Activated CD8-positive, alpha-beta T cell treated with anti-CD3 and anti-CD28 coated beads for 36 hours (primary cell): ENCODE results near the gene PDZD2. TPM values are rescaled to one million over a fixed set of nuclear protein-coding genes. Genes with fewer than 3 reads are reported as not detected.

Source experiments
- ATAC-seq: fragments of 200-7000 bp; cut with Tn5 transposase; one replicate; pipeline ENCODE4 v1.10.0; 2021; ENCODE audit warnings: mild to moderate bottlenecking, moderate library complexity
- CTCF ChIA-PET: fragments of 350-600 bp; sonication (Branson Sonifier 250); formaldehyde crosslinking; loops from one replicate; lab custom pipeline; 2021; ENCODE audit warnings: antibody characterized with exemption; lab: Charles Lee
- POLR2A ChIA-PET: fragments of 350-600 bp; sonication (Branson Sonifier 250); formaldehyde crosslinking; loops from one replicate; lab custom pipeline; 2021; ENCODE audit warnings: antibody characterized with exemption; lab: Charles Lee
- DNase-seq: peaks from one replicate; pipeline ENCODE4 v3.0.0-alpha.2; 2020
- H3K27ac Mint-ChIP-seq: one replicate; pipeline ENCODE4 v1.8.0; 2021; ENCODE audit warnings: mild to moderate bottlenecking, mixed read lengths
- H3K27me3 Mint-ChIP-seq: one replicate; pipeline ENCODE4 v1.8.0; 2021; ENCODE audit warnings: mixed read lengths
- H3K36me3 Mint-ChIP-seq: one replicate; pipeline ENCODE4 v1.8.0; 2021; ENCODE audit warnings: low read depth, mixed read lengths
- H3K4me1 Mint-ChIP-seq: one replicate; pipeline ENCODE4 v1.8.0; 2021; ENCODE audit warnings: low read depth, mixed read lengths
- H3K4me3 Mint-ChIP-seq: one replicate; pipeline ENCODE4 v1.8.0; 2021; ENCODE audit warnings: mild to moderate bottlenecking, moderate library complexity, mixed read lengths
- H3K9me3 Mint-ChIP-seq: one replicate; pipeline ENCODE4 v1.8.0; 2021; ENCODE audit warnings: mixed read lengths
- CTCF ChIP-seq: fragments of 200-600 bp; IDR thresholded peaks from one replicate; pipeline ENCODE4 v1.8.0; 2022; ENCODE audit warnings: antibody characterized with exemption, mild to moderate bottlenecking
- intact Hi-C: fragments of 100-400 bp; cut with micrococcal nuclease; formaldehyde crosslinking; loops from one replicate; pipeline ENCODE4 v1.10.0; 2022
- total RNA-seq, 2 experiments: library from RNA; stranded (reverse); gene quantifications; one replicate each; pipeline ENCODE4 v1.2.3, GENCODE V29; 2021

PDZD2 gene
- total RNA-seq, 2 experiments from 2014 or later: not detected

GRCh38 chr5:31908396-31908795 lies 269.5 kb downstream of the PDZD2 start:
- ATAC-seq (no peak), DNase-seq (no peak)
- no peaks in the 10 kb centered on the region for H3K9me3 Mint-ChIP-seq
- no peaks in the 10 kb centered on the region for H3K36me3 Mint-ChIP-seq
- ChIA-PET POLR2A (no interaction called here), CTCF (interaction anchor here (0.7 to 1.8 kb wide), 2 partner anchors 79 to 83 kb away, joined by 3 to 5 read pairs; no protein-coding TSS in a partner anchor)
- H3K27ac Mint-ChIP-seq: no peak overlapping the region
- H3K4me1 Mint-ChIP-seq: peaks cover 3% of the 10 kb centered on the region
- TF ChIP-seq CTCF: no peak
- no peaks in the 10 kb centered on the region for H3K27me3 Mint-ChIP-seq
- intact Hi-C loops: no loop called here
- H3K4me3 Mint-ChIP-seq: no peak overlapping the region

DNA sequence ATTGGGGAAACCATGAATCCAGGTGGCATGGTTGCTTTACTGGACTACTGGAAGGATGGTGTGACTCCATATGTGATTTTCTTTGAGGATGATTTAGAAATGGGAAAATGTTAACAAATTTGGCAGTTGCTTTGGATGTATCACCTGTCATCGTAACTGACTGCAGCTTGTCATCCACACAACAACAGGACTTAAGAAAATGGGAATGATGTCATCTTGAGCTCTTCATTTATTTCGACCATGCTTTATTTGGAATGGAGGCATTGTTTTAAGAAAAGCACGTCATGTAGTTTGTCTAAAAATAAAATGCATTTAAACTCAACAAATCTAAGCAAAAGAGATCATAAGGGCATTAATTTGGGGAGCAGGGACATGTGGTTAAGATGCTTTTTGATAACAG lies 270.1 kb downstream of the PDZD2 start:
- intact Hi-C loops: no loop called here
- Mint-ChIP-seq H3K9me3 (no peaks in the 10 kb centered on the region), H3K27me3 (no peaks in the 10 kb centered on the region), H3K4me1 (peaks cover 3% of the 10 kb centered on the region), H3K36me3 (no peaks in the 10 kb centered on the region), H3K4me3 (no peak overlapping the region), H3K27ac (no peak overlapping the region)
- ChIA-PET CTCF (interaction anchor here (0.7 to 1.8 kb wide), 2 partner anchors 80 to 84 kb away, joined by 3 to 5 read pairs; no protein-coding TSS in a partner anchor), POLR2A (no interaction called here)
- no peak for ATAC-seq
- no peak for TF ChIP-seq CTCF
- DNase-seq: no peak

- Mint-ChIP-seq H3K4me1 (peaks cover 3% of the 10 kb centered on the region), H3K4me3 (no peak overlapping the region), H3K36me3 (no peaks in the 10 kb centered on the region), H3K27ac (no peak overlapping the region), H3K27me3 (no peaks in the 10 kb centered on the region), H3K9me3 (no peaks in the 10 kb centered on the region)
- intact Hi-C loops: no loop called here
- CTCF ChIA-PET: no interaction called here
- ATAC-seq (no peak), DNase-seq (no peak)
- no peak for TF ChIP-seq CTCF
- POLR2A ChIA-PET: interaction anchor here (1.0 kb wide), 1 partner anchor 313 kb away, joined by 3 read pairs; no protein-coding TSS in a partner anchor
These were observed 272.6 kb downstream of the PDZD2 start for GRCh38 chr5:31911291-31912265.

- Mint-ChIP-seq H3K9me3 (no peaks in the 10 kb centered on the region), H3K36me3 (no peaks in the 10 kb centered on the region), H3K27ac (no peak overlapping the region), H3K27me3 (no peaks in the 10 kb centered on the region), H3K4me3 (no peak overlapping the region), H3K4me1 (no peaks in the 10 kb centered on the region)
- ChIA-PET POLR2A (no interaction called here), CTCF (no interaction called here)
- TF ChIP-seq CTCF: no peak
- no peak for DNase-seq
- intact Hi-C loops: no loop called here
- ATAC-seq: no peak
These were observed 274.9 kb downstream of the PDZD2 start for GRCh38 chr5:31913808-31914207.

- TF ChIP-seq CTCF: no peak
- Mint-ChIP-seq H3K36me3 (no peaks in the 10 kb centered on the region), H3K9me3 (no peaks in the 10 kb centered on the region), H3K4me1 (no peaks in the 10 kb centered on the region), H3K4me3 (no peak overlapping the region), H3K27me3 (no peaks in the 10 kb centered on the region), H3K27ac (no peak overlapping the region)
- intact Hi-C loops: no loop called here
- CTCF ChIA-PET: no interaction called here
- DNase-seq (no peak), ATAC-seq (no peak)
- POLR2A ChIA-PET: no interaction called here
These were observed 277.4 kb downstream of the PDZD2 start for GRCh38 chr5:31916327-31916726.
